Gastrocnemius medialis (tissue), 4 donors: Measurements from ENCODE around the gene NAPSA. TPM values are rescaled to one million over a fixed set of nuclear protein-coding genes. Genes with fewer than 3 reads are reported as not detected.

Experiments
- ATAC-seq, 2 donors: fragments of 150-250 bp; one replicate each; pipeline ENCODE4 v1.9.1; 2016
- DNase-seq, 2 donors: peaks; one replicate each; pipeline ENCODE4 v3.0.0-alpha.2; 2019
- H3K27ac ChIP-seq, 4 donors: fragments of 200-600 bp; sonication (generic); 1 replicate in 1 of 4; 2 replicates in 3 of 4; pipeline ENCODE4 v1.5.1; 2016 to 2018; ENCODE audit warnings: mild to moderate bottlenecking in 2 of 4, moderate library complexity in 1 of 4
- H3K27me3 ChIP-seq, 3 donors: fragments of 200-600 bp; sonication (generic) in 2 of 3; 1 replicate in 1 of 3; 2 replicates in 2 of 3; pipeline versions ENCODE4 v1.5.1 to v1.6.0; 2016 to 2019; ENCODE audit warnings: mild to moderate bottlenecking in 1 of 3, moderate library complexity in 1 of 3
- H3K36me3 ChIP-seq, 2 donors: fragments of 200-600 bp; sonication (generic) in 1 of 2; one replicate each; pipeline ENCODE4 v1.5.1; 2017 to 2018
- H3K4me1 ChIP-seq, 2 donors: fragments of 200-600 bp; sonication (generic) in 1 of 2; one replicate each; pipeline ENCODE4 v1.5.1; 2016 to 2017; ENCODE audit warnings: mild to moderate bottlenecking in 2 of 2
- H3K4me3 ChIP-seq, 4 donors: fragments of 200-600 bp; sonication (generic) in 3 of 4; 1 replicate in 1 of 4; 2 replicates in 3 of 4; pipeline ENCODE4 v1.5.1; 2016 to 2019; ENCODE audit warnings: mild to moderate bottlenecking in 2 of 4
- H3K9me3 ChIP-seq, 3 donors: fragments of 200-600 bp; sonication (generic) in 2 of 3; 1 replicate in 1 of 3; 2 replicates in 2 of 3; pipeline ENCODE4 v1.5.1; 2016 to 2019
- POLR2A ChIP-seq, 2 donors: fragments of 450-650 bp; IDR thresholded peaks; one replicate each; pipeline ENCODE4 v1.6.1; 2017; ENCODE audit warnings: antibody characterized with exemption in 2 of 2, mild to moderate bottlenecking in 2 of 2, moderate library complexity in 2 of 2
- in situ Hi-C, 4 donors: fragments of 200-750 bp; cut with MboI; loops; one replicate each; pipeline versions ENCODE4 v1.15.0 to v1.8.0; 2017; ENCODE audit warnings: low sequenced_read_pairs in 4 of 4
- intact Hi-C: fragments of 100-400 bp; cut with DNase I; formaldehyde crosslinking; loops from one replicate; pipeline ENCODE4 v1.15.1; 2023; ENCODE audit warnings: low total_unique reads
- total RNA-seq, 4 donors: library from RNA; depleted of rRNA; stranded (reverse); fragments of >200 nt; gene quantifications; one replicate each; pipeline versions ENCODE4 v1.1.0 to v1.2.3, GENCODE V29; 2016
- TF ChIP-seq, protein P1 (sequence below), 5 experiments: fragments of 450-650 bp in 3 of 5; fragments of 200-600 bp in 2 of 5; sonication (generic) in 2 of 5; IDR thresholded peaks in 4 of 5; conservative IDR thresholded peaks in 1 of 5; 1 replicate in 4 of 5; 2 replicates in 1 of 5; pipeline ENCODE4 v1.5.1; 2016 to 2019; ENCODE audit warnings: antibody characterized with exemption in 5 of 5, mild to moderate bottlenecking in 3 of 5, moderate library complexity in 3 of 5

The NAPSA gene
- total RNA-seq, 4 donors from 2014 or later, result 0.09 TPM; not detected in 3

DNA sequence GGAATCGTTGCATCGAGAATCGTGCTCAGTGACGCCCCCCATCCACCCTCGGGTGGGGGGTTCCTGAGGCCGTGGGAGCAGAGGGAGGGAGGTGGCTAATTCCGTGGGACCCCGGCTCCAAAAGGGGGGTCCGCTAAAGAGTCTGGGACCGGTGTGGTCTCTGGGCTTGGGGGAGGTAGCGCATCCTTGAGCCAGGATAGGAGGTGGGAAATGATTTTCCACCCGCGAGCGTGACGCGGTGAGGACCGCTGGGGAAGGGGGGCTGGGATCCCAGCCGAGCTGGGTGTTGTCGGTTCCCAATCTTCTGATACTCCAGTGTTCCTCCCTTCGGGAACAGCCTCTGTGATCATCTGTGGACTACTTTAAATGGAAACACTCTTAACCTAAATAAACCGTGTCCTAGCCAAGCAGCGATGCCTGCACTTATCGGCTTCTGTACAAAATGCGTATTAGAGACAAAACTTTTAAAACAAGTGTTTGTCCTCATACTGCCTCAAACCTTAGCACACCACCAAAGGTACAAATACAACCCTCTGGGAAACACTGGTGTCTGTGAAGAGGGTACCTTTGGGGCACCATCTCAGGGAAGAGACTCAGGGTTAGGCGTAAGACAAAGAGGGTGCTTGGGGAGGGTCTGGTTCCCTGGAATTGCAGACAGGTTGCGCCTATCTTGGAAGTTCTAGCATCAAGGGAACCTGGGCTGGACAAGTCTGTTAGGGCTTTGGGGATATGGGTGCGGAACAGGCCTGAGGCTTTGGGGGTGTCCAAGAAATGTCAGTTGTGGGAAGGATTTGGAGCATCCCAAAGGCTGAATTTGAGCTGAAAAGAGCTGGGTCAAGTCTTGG is 52.2 kb downstream of the NAPSA start:
- H3K4me1 ChIP-seq, result no peaks in the 10 kb centered on the region
- no peak overlapping the region for H3K27ac ChIP-seq
- TF ChIP-seq, protein P1, sequence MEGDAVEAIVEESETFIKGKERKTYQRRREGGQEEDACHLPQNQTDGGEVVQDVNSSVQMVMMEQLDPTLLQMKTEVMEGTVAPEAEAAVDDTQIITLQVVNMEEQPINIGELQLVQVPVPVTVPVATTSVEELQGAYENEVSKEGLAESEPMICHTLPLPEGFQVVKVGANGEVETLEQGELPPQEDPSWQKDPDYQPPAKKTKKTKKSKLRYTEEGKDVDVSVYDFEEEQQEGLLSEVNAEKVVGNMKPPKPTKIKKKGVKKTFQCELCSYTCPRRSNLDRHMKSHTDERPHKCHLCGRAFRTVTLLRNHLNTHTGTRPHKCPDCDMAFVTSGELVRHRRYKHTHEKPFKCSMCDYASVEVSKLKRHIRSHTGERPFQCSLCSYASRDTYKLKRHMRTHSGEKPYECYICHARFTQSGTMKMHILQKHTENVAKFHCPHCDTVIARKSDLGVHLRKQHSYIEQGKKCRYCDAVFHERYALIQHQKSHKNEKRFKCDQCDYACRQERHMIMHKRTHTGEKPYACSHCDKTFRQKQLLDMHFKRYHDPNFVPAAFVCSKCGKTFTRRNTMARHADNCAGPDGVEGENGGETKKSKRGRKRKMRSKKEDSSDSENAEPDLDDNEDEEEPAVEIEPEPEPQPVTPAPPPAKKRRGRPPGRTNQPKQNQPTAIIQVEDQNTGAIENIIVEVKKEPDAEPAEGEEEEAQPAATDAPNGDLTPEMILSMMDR (IDR thresholded peaks at IDR 0.05 in 4 of 5, conservative IDR thresholded peaks at IDR 0.05 in 1 of 5), result no peak
- TF ChIP-seq POLR2A (IDR thresholded peaks at IDR 0.05), result no peak
- no peaks in the 10 kb centered on the region for H3K9me3 ChIP-seq
- DNase-seq, result no peak
- ATAC-seq, result no peak
- H3K27me3 ChIP-seq, result peaks cover 43 to 59% (median 57%) of the 10 kb centered on the region in 3 donors
- peaks cover 0 to 12% of the 10 kb centered on the region in 2 donors for H3K36me3 ChIP-seq
- in situ Hi-C loops, result no loop called here
- intact Hi-C loops, result no loop called here
- H3K4me3 ChIP-seq, result no peak overlapping the region

DNA sequence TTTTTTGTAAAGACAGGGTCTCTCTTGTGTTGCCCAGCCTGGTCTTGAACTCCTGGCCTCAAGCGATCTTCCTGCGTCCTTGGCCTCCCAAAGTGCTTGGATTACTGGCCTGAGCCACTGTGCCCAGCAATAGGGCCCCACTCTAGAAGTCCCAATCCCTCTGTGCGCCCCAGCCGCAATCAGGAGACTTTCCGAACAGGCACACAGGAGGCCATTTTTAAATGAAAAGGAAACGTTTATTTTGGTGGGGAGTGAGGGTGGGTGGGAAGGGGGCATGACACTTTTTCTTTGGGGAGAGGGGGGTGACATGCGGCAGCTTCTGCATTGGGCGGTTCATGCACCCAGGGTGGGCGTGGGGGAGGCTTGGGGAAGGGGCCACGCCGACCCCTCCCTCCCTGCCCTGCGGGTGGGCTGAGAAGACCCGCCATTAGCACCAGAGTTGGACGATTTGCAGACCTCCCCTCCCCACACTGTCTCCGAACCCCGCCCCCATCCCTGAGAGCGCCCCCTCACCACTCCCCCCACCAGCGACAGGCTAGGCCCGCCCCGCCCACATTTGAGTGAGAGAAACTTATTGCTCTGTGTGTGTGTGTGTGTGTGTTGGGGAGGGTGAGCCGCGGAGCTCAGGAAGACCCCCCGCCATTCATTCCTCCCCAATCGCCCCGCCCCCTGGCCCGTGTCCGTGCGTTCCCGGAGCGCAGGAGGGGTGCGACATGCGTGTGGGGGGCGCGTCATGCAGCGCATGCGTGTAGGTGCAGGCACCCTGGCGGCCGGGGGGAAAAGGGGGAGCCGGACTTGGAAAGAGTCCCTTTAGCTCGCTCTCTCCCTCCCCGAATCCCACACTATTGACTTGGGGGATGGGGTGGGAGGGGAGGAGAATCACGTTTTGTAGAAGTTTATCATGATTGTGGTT is 53.5 kb downstream of the NAPSA start:
- TF ChIP-seq, protein P1 (IDR thresholded peaks at IDR 0.05 in 4 of 5, conservative IDR thresholded peaks at IDR 0.05 in 1 of 5), result no peak
- TF ChIP-seq POLR2A (IDR thresholded peaks at IDR 0.05), result no peak
- no peak overlapping the region for H3K27ac ChIP-seq
- intact Hi-C loops (no loop called here), in situ Hi-C loops (no loop called here)
- peaks cover 43 to 59% (median 55%) of the 10 kb centered on the region in 3 donors for H3K27me3 ChIP-seq
- H3K36me3 ChIP-seq, result peaks cover 0 to 22% of the 10 kb centered on the region in 2 donors
- no peaks in the 10 kb centered on the region for H3K9me3 ChIP-seq
- DNase-seq (no peak), ATAC-seq (no peak)
- H3K4me1 ChIP-seq, result no peaks in the 10 kb centered on the region
- H3K4me3 ChIP-seq, result no peak overlapping the region

DNA sequence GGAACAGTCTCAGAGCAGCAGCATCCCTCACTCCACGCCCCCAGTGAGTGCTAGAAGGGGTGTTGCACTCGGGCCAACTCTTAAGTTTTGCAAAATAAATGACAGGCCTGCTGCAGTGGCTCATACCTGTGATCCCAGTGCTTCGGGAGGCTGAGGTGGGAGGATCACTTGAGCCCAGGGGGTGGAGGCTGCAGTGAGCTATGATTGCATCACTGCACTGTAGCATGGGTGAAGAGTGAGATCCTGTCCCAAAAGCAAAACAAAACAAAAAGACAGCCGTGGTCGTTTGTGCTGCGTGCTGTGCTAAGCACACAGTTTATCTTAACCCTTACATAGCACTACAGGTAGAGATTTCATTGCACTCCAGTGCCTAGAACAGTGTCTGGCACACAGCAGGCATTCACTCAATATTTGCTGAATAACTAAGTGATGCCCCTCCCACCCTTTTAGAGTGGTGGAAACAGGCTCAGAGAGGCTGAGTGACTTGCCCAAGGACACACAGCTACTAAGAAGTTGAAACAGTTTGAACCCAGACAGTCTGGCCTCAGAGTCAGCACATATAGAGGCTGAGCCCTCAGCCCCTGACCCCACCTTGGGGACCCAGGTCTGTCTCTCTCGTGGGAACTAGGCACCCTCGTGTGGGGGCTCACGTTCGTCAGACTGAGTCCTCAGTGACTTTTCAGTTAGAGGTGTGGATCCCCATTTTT is 54.5 kb downstream of the NAPSA start:
- no peak for DNase-seq
- in situ Hi-C loops, result no loop called here
- ATAC-seq, result no peak
- TF ChIP-seq, protein P1 (IDR thresholded peaks at IDR 0.05 in 4 of 5, conservative IDR thresholded peaks at IDR 0.05 in 1 of 5), result no peak
- no peak for TF ChIP-seq POLR2A (IDR thresholded peaks at IDR 0.05)
- Histone ChIP-seq H3K27ac (no peak overlapping the region), H3K9me3 (no peaks in the 10 kb centered on the region), H3K4me3 (no peak overlapping the region), H3K27me3 (peaks cover 35 to 52% (median 47%) of the 10 kb centered on the region in 3 donors), H3K4me1 (no peaks in the 10 kb centered on the region), H3K36me3 (peaks cover 0 to 30% of the 10 kb centered on the region in 2 donors)
- intact Hi-C loops, result no loop called here

DNA sequence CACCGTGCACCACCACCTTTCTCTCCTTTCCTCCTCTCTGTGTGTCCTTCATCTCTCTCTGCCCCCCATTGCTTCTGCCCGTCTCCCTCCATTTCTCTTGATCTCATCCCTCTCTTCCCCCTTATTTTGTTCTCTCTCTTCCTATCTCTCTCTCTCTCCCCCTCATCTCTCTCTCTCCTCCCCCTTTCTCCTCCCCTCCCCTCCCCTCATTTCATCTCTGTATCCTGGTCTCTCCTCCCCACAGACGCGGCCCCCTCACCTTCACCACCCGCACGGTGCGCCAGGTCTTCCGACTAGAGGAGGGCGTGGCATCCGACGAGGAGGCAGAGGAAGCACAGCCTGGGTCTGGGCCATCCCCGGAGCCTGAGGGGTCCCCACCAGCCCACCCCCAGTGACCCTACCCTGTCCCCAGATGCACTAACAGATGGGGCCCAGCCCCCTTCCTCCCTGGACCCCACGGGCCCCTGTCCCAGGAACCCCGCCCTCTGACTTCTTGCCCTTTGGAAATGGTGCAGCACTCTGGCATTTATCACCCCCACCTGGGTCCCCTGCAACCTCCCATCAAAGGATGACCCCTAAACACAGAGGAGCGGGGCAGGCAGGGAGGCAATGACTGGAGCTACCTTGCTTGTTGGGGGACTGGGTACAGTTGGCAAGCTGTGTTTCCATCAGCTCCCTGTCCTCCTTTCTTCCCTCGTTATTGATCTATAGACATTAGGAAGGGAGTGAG is 55.9 kb downstream of the NAPSA start:
- intact Hi-C loops, result no loop called here
- no peak for ATAC-seq

More for the DNA sequence above, 55.9 kb downstream of the NAPSA start:
- H3K27ac ChIP-seq, result no peak overlapping the region
- in situ Hi-C loops, result no loop called here
- DNase-seq, result no peak
- no peaks in the 10 kb centered on the region for H3K9me3 ChIP-seq
- H3K4me1 ChIP-seq, result no peaks in the 10 kb centered on the region
- H3K4me3 ChIP-seq, result no peak overlapping the region
- peaks cover 25 to 38% (median 37%) of the 10 kb centered on the region in 3 donors for H3K27me3 ChIP-seq
- TF ChIP-seq, protein P1 (IDR thresholded peaks at IDR 0.05 in 4 of 5, conservative IDR thresholded peaks at IDR 0.05 in 1 of 5), result no peak
- TF ChIP-seq POLR2A (IDR thresholded peaks at IDR 0.05), result no peak
- peaks cover 0 to 37% of the 10 kb centered on the region in 2 donors for H3K36me3 ChIP-seq
